H1 (cell line): Measurements from ENCODE around the gene PAX6. TPM values are rescaled to one million over a fixed set of nuclear protein-coding genes. Genes with fewer than 3 reads are reported as not detected.

Experiments
- BCL11A ChIP-seq, 2 experiments: IDR thresholded peaks; one replicate each; pipeline ENCODE4 v1.6.1; 2011; ENCODE audit warnings: low read depth in 2 of 2, low read length in 2 of 2, mild to moderate bottlenecking in 2 of 2
- CHD1 ChIP-seq: IDR thresholded peaks from 2 replicates; pipeline ENCODE4 v1.6.1; 2012; ENCODE audit warnings: low read depth, low read length, improper control_type of control experiment
- CTBP2 ChIP-seq: IDR thresholded peaks from 2 replicates; pipeline ENCODE4 v1.7.0; 2011; ENCODE audit warnings: borderline replicate concordance, mild to moderate bottlenecking, moderate library complexity, mixed read lengths, low read length; ENCODE audit not compliant: insufficient read depth, insufficient read length
- JUN ChIP-seq: IDR thresholded peaks from 2 replicates; pipeline ENCODE4 v1.6.1; 2011; ENCODE audit warnings: low read depth, mild to moderate bottlenecking, improper control_type of control experiment, low read length
- KDM1A ChIP-seq: fragments of 200-600, 300-600 bp; sonication (generic); IDR thresholded peaks from 2 replicates; pipeline ENCODE4 v1.7.1; 2016; ENCODE audit warnings: mild to moderate bottlenecking, low read length, borderline replicate concordance
- MAFK ChIP-seq: IDR thresholded peaks from 2 replicates; pipeline ENCODE4 v1.6.1; 2012; ENCODE audit warnings: low read depth, mild to moderate bottlenecking, improper control_type of control experiment, low read length
- NANOG ChIP-seq: IDR thresholded peaks from 2 replicates; pipeline ENCODE4 v1.6.1; 2011; ENCODE audit warnings: low read length, low read depth, mild to moderate bottlenecking, inconsistent platforms; ENCODE audit not compliant: insufficient read depth, poor library complexity, severe bottlenecking
- POLR2A ChIP-seq, 2 experiments: IDR thresholded peaks; 1 replicate in 1 of 2; 2 replicates in 1 of 2; pipeline ENCODE4 v1.6.1; 2011; ENCODE audit warnings: low read depth in 2 of 2, low read length in 2 of 2, mild to moderate bottlenecking in 2 of 2; ENCODE audit errors: control extremely low read depth in 1 of 2
- POLR2AphosphoS5 ChIP-seq: IDR thresholded peaks from 2 replicates; pipeline ENCODE4 v1.6.1; 2011; ENCODE audit warnings: low read depth, low read length
- RFX5 ChIP-seq: IDR thresholded peaks from 2 replicates; pipeline ENCODE4 v1.6.1; 2011; ENCODE audit warnings: low read depth, low read length, improper control_type of control experiment, borderline replicate concordance
- SAP30 ChIP-seq: fragments of 300-600 bp; sonication (generic); IDR thresholded peaks from 2 replicates; pipeline ENCODE4 v1.7.1; 2012; ENCODE audit warnings: low read length, moderate library complexity, mild to moderate bottlenecking, inconsistent platforms; ENCODE audit not compliant: insufficient read depth, insufficient replicate concordance
- SIN3A ChIP-seq, 2 experiments: IDR thresholded peaks in 1 of 2; conservative IDR thresholded peaks in 1 of 2; 2 replicates each; pipeline ENCODE4 v1.6.1; 2011 to 2012; ENCODE audit warnings: low read length in 2 of 2, improper control_type of control experiment in 1 of 2, low read depth in 1 of 2, mild to moderate bottlenecking in 1 of 2
- SRF ChIP-seq: IDR thresholded peaks from 2 replicates; pipeline ENCODE4 v1.6.1; 2011; ENCODE audit warnings: mild to moderate bottlenecking, low read depth, low read length, moderate library complexity
- TAF1 ChIP-seq: IDR thresholded peaks from 2 replicates; pipeline ENCODE4 v1.6.1; 2011; ENCODE audit warnings: mild to moderate bottlenecking, low read depth, low read length
- TAF7 ChIP-seq: optimal IDR thresholded peaks from 2 replicates; pipeline ENCODE3; 2011; ENCODE audit warnings: low read depth, mild to moderate bottlenecking, inconsistent platforms, low read length, moderate library complexity, borderline replicate concordance
- polyA plus RNA-seq, 7 experiments: library from polyadenylated mRNA; depleted of rRNA in 3 of 7; stranded (reverse) in 5 of 7; unstranded in 2 of 7; fragments of >200 nt in 5 of 7; fragments of 200-250 nt in 2 of 7; gene quantifications; 1 replicate in 5 of 7; 2 replicates in 1 of 7; 4 replicates in 1 of 7; pipeline versions ENCODE4 v1.2.1 to v1.2.3, GENCODE V29; 2011 to 2013; ENCODE audit warnings: missing spikeins in 2 of 7, mixed read lengths in 2 of 7
- total RNA-seq: library from RNA; stranded (reverse); fragmentation: NEBNext Ultra II Directional; extraction: Animal tissue kit (Norgen Biotek cat#: 25700); gene quantifications from 2 replicates; pipeline ENCODE4 v1.2.1, GENCODE V29; 2021
- TF ChIP-seq, protein P1 (sequence below): IDR thresholded peaks from 2 replicates; pipeline ENCODE4 v1.6.1; 2011; ENCODE audit warnings: low read length, improper control_type of control experiment

PAX6 gene
- total and polyA plus RNA-seq, 2 of the 8 experiments (the other 6 are each of a cell fraction or from before 2014, with no cell fraction given), result 0.30 to 0.65 TPM

DNA sequence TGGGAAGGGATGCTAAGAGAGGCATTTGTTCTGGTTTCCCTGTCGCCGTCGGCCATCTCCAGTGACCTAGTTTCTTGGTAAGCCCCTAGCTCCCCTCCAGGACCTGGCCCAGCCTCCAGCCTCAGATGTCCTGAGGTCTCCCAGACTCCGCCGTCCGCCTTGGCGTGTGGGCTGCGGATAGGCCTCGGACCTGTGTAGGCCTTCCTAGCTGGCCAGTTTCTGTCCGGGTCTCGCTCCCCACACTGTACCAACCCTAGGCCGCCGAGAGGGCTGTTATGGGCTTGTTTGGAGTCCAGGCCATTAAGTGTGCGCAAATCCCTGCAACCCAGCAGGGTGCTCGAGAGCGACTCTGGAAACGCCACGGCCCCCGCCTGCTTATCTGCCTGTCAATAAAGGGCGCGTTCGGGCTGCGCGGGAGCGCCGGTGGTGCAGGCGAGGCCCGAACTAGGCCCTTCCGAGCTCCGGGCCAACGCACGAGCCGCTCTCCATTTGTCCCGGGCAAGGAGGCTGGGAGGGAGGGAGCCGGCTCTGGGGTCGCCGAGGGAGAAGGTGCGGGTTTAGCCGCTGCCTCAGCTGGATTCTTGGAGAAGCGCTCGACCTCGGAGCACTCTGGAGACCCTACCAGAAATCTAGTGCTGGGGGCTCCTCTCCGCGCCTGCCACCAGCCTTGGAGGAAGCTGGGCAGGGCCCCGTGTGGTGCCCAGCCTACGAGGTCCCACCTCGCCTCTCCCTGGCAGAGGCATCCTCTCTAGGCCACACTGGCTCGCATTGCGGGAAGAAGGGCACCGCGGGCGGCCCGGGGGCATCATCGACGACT lies 8.7 kb upstream of the PAX6 start (continued):
- no peak for TF ChIP-seq POLR2AphosphoS5
- no peak for TF ChIP-seq NANOG
- TF ChIP-seq SIN3A (conservative IDR thresholded peaks at IDR 0.05 in 1 of 2, IDR thresholded peaks at IDR 0.05 in 1 of 2; ENCODE audit: low read depth in 1 of 2, low read length in 2 of 2), result no peak
- TF ChIP-seq BCL11A (IDR thresholded peaks at IDR 0.05; ENCODE audit: low read depth in 2 of 2, low read length in 2 of 2), result no peak
- TF ChIP-seq TAF7, result no peak
- no peak for TF ChIP-seq TAF1
- TF ChIP-seq CHD1, result peak; percentile 33; the same call in 1 of the 2 replicates
- 0 out of 2 replicates have a peak, but pooled peaks have one; percentile 18 for TF ChIP-seq KDM1A
- no peak for TF ChIP-seq POLR2A (IDR thresholded peaks at IDR 0.05; ENCODE audit: control extremely low read depth in 1 of 2, low read depth in 2 of 2, low read length in 2 of 2)
- TF ChIP-seq CTBP2, result peak; percentile 25
- no peak for TF ChIP-seq SRF
- TF ChIP-seq JUN, result no peak
- TF ChIP-seq MAFK, result no peak
- no peak for TF ChIP-seq RFX5
- TF ChIP-seq, protein P1, sequence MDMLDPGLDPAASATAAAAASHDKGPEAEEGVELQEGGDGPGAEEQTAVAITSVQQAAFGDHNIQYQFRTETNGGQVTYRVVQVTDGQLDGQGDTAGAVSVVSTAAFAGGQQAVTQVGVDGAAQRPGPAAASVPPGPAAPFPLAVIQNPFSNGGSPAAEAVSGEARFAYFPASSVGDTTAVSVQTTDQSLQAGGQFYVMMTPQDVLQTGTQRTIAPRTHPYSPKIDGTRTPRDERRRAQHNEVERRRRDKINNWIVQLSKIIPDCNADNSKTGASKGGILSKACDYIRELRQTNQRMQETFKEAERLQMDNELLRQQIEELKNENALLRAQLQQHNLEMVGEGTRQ, result no peak
- TF ChIP-seq SAP30, result no peak
